Left kidney (tissue), 2 donors: ENCODE results near the gene TNFSF11. TPM values are rescaled to one million over a fixed set of nuclear protein-coding genes. Genes with fewer than 3 reads are reported as not detected.
"Not testable (repeated sequence)": the region's sequence is repeated elsewhere in the genome, so short reads cannot be mapped to it uniquely, and the experiment has no call there.

Source experiments
- DNase-seq: peaks from one replicate; pipeline ENCODE4 v3.0.0-alpha.2; 2013
- polyA plus RNA-seq: library from polyadenylated mRNA; unstranded; fragments of 120-200 nt; gene quantifications from one replicate; pipeline ENCODE4 v1.2.1, GENCODE V29; 2013; ENCODE audit not compliant: insufficient read length

Gene TNFSF11
- polyA plus RNA-seq, 1 donor, result 0.37 TPM

DNA sequence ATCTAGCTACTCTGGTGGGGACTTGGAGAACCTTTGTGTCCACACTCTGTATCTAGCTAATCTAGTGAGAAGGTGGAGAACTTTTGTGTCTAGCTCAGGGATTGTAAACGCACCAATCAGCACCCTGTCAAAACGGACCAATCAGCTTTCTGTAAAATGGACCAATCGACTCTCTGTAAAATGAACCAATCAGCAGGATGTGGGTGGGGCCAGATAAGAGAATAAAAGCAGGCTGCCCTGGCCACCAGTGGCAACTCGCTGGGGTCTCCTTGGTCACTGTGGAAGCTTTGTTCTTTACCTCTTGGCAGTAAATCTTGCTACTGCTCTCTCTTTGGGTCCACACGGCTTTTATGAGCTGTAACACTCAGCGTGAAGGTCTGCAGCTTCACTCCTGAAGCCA is 13.6 kb upstream of the TNFSF11 start:
- DNase-seq, result not testable (repeated sequence)

- DNase-seq, result no peak
These were observed 12.0 kb upstream of the TNFSF11 start for GRCh38 chr13:42561752-42562467.

DNA sequence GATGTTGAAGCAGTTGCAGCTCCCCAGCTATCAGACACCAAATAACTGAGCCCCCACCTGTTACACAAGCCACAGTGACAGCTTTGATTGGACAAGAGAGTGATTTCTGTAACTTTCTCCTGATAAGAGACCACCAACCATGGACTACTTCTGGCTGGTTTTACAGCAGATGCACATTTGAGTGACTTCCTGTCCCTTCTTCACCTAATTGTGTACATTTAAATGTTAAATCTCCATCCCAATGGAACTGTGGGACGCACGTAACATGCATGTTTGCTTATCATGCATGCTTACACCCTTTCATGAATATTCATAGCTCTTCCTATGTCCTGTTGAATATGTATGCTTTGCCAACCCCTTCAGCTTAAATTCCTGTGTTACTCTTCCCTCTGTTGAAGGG is 6.0 kb upstream of the TNFSF11 start:
- DNase-seq, result no peak

GRCh38 chr13:42569576-42570344 is 4.2 kb upstream of the TNFSF11 start:
- DNase-seq, result no peak

DNA sequence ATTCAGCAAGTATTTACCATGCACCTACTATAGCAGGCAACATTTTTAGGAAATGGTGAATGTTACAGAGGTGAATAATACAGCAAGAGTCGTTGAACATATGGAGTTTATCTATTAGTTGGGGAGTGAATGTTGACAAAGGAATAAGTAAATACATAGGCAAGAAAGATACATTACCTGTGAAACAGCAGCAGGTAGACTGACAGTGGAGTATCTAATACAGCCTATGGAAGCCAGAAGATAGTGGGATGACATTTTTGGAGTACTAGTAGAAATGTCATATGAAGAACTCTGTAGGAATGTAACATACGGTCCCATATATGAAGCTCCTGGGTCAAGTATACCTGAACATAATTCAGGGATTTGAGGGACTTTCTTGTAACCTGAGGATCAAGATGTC is 2.1 kb upstream of the TNFSF11 start:
- DNase-seq, result no peak

GRCh38 chr13:42574435-42575311 is 721 bp downstream of the TNFSF11 start:
- no peak for DNase-seq

GRCh38 chr13:42575938-42576337 is 2.0 kb downstream of the TNFSF11 start:
- DNase-seq, result no peak

DNA sequence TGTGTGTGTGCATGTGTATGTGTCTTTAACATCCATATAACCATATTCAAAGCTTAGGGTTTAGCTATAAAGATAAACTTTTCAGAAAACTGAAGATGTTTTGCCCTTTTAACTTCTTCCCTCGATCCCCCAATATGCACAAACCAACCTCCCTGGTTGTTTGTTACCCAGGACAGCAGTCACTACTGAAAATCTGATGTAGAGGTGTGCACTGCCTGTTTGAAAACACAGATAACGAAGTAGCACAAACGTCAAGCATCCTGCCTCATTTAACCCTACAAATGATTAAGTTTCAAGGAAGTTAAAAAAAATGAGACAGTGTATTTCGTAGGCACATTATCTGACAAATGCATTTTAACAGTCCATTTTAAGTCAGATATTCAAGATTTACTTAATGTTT is 3.6 kb downstream of the TNFSF11 start:
- DNase-seq, result no peak

- DNase-seq, result no peak
These were observed 6.7 kb downstream of the TNFSF11 start for GRCh38 chr13:42580644-42581043.

DNA sequence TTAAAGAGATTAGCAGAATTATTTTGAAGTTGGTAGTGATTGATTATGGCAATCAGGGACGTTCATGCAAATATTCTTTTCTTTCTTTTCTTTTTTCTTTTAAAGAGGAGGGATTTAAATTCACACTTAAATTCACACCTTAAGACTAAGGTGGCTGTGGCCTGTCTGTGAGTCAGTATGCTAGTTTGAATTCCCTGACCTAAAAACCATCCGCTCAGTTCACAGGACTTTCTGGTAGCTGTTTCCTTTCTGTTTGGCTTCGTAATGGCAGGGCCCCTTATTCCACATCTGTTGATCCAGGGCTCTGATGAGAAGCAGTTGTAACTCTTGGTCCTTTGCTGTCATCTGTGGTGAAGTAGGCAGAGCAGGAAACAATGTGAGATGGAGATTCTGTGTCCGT is 7.5 kb downstream of the TNFSF11 start:
- no peak for DNase-seq

DNA sequence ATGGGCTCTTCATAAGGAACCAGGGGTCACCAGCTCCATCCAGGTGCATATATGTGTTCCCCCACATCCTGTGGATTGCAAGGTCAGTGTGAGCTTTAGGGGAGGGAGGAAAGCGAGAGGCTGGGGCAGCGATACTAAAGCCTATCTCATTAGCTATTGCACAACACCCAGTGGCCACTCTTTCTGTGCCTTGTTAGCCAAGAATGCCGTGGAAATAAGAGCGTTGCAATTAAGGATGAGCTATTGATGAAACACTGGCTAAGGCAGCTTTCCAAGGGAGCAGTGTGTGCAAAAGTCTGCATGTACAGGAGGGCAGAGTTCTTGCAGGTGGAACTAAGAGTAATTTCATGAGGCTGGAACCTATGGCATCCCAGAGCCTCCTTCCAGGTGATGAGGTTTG is 17.6 kb downstream of the TNFSF11 start:
- no peak for DNase-seq

DNA sequence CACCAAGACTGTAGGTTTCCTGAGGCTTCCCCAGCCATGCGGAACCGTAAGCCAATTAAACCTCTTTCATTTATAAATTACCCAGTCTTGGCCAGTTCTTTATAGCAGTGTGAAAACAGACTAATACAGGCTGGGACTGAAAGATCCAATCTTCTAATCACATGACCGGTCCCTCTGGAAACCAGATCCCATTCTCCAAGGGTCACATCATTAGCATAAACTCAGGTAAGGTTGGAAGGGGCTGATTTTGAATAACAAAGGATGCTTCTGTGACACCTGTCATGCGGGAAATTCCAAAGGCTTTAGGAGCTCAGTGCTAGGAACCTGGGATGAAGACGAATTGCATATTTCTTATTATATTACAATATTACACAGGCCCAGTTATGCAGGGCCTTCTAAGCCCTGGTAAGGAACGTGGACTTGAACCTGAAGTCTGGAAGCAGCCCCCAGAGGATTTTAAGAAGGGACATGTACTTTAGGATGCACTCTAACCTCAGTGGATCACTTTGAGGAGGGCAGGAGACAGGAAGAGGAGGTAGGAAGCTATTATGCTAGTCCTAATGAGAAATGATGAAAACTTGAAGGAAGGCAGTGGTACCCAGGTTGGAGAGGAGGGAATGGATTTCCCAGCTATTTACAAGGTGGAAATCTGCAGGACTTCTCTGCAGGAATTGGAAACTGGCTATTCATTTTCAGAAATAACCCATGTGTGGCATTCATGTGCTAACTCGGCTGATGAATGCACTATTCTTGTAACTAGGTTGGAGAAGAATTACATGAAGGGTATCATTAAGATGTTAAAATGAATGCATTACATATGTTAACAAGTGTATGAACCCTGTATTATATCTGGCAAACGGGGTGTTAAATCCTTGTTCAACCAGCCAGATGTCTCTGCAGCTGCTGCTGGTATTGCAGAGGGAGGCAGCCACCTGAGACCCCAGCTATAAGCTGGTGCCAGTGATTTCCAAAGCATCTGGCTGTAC is 19.3 kb downstream of the TNFSF11 start:
- DNase-seq, result no peak

GRCh38 chr13:42594481-42595252 is 20.7 kb downstream of the TNFSF11 start:
- DNase-seq, result peak; percentile 73

DNA sequence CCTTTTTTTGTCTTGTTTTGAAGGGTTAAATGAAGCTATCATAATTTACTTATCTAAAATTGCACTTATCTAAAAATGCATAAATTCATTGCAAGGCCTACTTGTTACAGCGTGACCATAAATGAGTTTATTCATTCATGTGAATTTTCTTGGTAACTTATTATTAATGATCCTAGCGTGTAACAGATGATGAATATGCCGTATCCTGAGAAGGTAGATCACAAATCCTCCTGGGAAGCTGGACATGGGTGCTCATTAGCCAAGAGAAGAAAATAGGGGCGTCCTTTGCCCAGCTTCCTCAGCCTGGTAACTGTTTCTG is 21.3 kb downstream of the TNFSF11 start:
- no peak for DNase-seq

- no peak for DNase-seq
These were observed 23.6 kb downstream of the TNFSF11 start for GRCh38 chr13:42597505-42597904.

GRCh38 chr13:42600943-42601342 is 27.0 kb downstream of the TNFSF11 start:
- DNase-seq, result no peak

DNA sequence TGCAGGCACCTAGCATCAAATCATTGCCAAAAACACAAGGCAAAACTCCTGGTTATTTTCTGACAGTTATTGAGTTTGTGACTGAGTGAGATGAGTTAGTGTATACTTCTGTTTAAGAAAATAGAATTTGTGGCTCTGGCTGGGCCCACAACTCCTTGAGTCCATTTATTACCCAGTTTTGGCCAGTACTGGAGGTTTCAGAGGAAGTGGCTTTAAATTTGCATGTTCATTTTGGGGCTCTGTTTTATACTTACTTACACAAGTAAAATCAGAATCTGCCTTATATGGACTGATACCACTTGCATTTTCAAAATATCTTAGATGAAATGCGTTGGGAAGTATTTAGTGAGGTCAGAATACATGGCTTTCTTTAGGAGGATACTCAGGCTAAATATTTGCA is 29.0 kb downstream of the TNFSF11 start:
- no peak for DNase-seq

- DNase-seq, result no peak
These were observed 29.6 kb downstream of the TNFSF11 start for GRCh38 chr13:42603571-42603970.

GRCh38 chr13:42607546-42607945 is 33.6 kb downstream of the TNFSF11 start:
- no peak for DNase-seq

DNA sequence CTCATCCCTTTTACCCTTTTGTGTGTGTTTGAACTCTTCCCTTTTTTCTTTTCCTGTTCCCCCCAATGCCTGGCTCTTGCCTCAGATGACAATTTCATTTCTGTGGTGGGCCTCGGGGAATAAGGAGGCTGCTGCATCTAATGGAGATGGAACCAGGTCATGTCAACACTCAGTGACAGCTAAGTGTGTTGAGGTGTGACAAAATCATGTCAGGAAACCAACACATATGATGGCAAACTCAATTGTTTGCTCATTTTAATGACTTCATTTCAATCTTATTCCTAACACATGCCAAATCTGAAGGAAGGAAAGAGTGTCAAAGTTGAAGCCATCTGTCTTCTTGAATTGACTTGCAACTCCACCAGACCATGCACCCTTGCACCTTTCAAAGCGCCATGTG is 36.7 kb downstream of the TNFSF11 start:
- no peak for DNase-seq
